C4-2B (cell line): Measurements from ENCODE around the gene HS3ST3A1.
"Not testable (repeated sequence)": the region's sequence is repeated elsewhere in the genome, so short reads cannot be mapped to it uniquely, and the experiment has no call there.

Experiments
- H3K27ac ChIP-seq: fragments of 450-650 bp; 2 replicates; pipeline ENCODE4 v1.5.1; 2017
- CTCF ChIP-seq: fragments of 450-650 bp; conservative IDR thresholded peaks from 2 replicates; pipeline ENCODE4 v1.5.1; 2017; ENCODE audit warnings: mild to moderate bottlenecking
- ZFX ChIP-seq: fragments of 450-650 bp; IDR thresholded peaks from 2 replicates; pipeline ENCODE4 v1.6.1; 2017

HS3ST3A1 gene

DNA sequence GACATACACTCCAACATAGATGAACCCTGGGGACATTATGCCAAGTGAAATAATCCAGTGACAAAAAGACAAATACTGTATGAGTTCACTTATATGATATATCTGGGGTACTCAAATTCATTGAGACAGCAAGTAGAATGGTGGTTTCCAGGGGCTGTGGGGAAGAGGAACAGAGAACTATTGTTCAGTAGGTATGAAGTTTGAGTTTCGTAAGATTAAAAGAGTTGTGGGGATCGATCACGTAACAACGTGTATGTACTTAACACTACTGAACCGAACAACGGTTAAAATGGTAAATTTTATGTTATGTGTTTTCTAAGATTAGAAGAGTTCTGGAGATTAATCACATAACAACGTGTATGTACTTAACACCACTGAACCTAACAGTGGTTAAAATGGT, 100.8 kb downstream of the HS3ST3A1 start:
- no peak overlapping the region for H3K27ac ChIP-seq
- TF ChIP-seq ZFX: no peak
- TF ChIP-seq CTCF: no peak

DNA sequence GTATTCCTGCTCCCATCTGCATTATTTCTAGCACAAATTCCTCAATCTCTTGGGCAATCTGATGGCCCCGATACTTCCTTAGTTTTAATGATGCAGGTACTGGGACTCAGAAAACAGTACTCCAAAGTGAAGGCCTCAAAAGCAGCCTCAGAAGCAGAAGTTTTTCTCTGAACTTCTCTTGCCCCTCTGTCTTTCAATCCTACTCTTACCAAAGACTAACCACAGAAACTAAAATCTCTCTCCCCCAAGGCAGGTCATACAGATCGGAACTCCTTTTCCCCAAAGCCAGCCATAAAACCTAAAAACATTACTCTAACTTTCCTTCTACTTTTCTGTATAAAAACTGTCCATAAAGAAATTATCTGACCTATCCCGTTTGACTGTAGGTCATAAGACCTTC, 103.5 kb downstream of the HS3ST3A1 start:
- TF ChIP-seq ZFX (no peak), CTCF (no peak)

DNA sequence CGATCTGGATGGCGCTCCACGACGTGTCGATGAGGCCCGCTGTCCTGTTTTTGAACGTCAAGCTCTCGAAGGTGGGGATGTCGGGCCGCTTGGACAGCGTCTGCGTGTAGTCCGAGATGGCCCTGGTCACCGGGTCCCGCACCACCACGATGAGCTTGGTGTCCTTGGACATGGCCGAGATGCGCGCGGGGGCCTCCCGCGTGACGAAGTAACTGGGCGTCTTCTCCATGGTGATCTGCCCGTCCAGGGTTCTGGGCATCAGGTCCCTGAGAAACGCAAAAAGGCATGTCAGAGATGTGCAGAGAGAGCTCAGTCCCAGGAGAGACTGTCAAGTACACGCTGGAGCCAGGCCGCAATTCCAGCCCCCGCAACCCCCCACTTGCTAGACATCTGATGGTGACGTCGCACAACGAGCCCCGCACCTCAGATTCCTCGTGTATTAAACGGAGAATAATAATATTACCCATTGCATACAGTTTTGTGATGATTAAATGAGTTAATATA, 105.1 kb downstream of the HS3ST3A1 start:
- H3K27ac ChIP-seq: not testable (repeated sequence)

More for the DNA sequence above, 103.5 kb downstream of the HS3ST3A1 start:
- H3K27ac ChIP-seq: no peak overlapping the region

- no peak overlapping the region for H3K27ac ChIP-seq
- TF ChIP-seq CTCF (no peak), ZFX (no peak)
Observed at GRCh38 chr17:13495423-13495822, 106.3 kb downstream of the HS3ST3A1 start.

- TF ChIP-seq CTCF (no peak), ZFX (no peak)
Observed at GRCh38 chr17:13492737-13493122, 109.0 kb downstream of the HS3ST3A1 start.

DNA sequence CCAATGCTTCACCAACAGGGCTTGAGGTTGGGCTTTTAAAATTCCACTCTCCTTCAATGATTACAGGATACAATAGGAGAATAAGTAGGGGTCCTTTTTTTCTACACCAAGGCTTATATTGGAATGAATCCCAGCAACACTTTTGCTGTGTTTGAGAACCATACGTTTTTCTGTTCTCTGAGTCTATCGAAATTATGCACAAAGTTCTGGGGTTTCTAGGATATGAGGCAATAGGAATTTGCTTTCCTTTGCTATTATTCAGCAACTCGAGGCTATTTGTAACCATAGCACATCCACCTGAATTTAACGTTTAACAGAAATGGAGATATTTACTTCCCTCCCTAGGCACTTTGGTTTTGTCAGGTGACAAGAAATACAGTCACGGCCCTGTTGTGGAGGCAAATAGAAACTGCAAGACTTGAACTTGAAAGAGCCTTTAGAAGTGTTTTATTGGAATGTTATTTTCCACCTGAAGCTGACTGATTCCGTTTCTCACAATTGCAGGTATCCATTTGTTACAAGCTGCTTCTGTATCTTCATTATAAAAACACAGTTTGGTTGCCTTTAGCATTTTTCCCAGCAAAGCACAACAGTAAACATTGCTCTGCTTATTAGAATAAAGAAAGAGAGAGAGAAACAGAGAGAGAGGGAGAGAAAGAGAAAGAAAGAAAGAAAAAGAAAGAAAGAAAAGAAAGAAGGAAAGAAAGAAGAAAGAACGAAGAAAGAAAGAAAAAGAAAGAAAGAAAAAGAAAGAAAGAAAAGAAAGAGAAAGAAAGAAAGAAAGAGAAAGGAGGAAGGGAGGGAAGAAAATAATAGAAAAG, 109.6 kb downstream of the HS3ST3A1 start:
- H3K27ac ChIP-seq: no peak overlapping the region
- TF ChIP-seq CTCF: no peak
- no peak for TF ChIP-seq ZFX

More at GRCh38 chr17:13492737-13493122, 109.0 kb downstream of the HS3ST3A1 start:
- no peak overlapping the region for H3K27ac ChIP-seq

- H3K27ac ChIP-seq: no peak overlapping the region
- TF ChIP-seq ZFX (no peak), CTCF (no peak)
Observed at GRCh38 chr17:13491491-13491890, 110.2 kb downstream of the HS3ST3A1 start.
